Coronary artery (tissue), 2 donors: ENCODE results near the gene CDIP1.

Experiments
- DNase-seq: peaks from one replicate; pipeline ENCODE4 v3.0.0-alpha.2; 2017; ENCODE audit warnings: low spot score
- H3K27ac ChIP-seq, 2 donors: fragments of 200-600 bp; sonication (generic); one replicate each; pipeline ENCODE4 v1.5.1; 2016 to 2019
- H3K4me3 ChIP-seq: fragments of 200-600 bp; sonication (generic); 2 replicates; pipeline ENCODE4 v1.5.1; 2016; ENCODE audit warnings: mild to moderate bottlenecking, moderate library complexity
- CTCF ChIP-seq: fragments of 200-600 bp; sonication (generic); IDR thresholded peaks from one replicate; pipeline ENCODE4 v1.5.1; 2019; ENCODE audit warnings: antibody characterized with exemption

The CDIP1 gene

GRCh38 chr16:4515611-4516233, 22.9 kb downstream of the CDIP1 start:
- Histone ChIP-seq H3K4me3 (no peak overlapping the region), H3K27ac (peak overlapping the region in 1 of 2 donors; percentile 26)
- no peak for DNase-seq
- no peak for TF ChIP-seq CTCF

- no peak overlapping the region for H3K4me3 ChIP-seq
- H3K27ac ChIP-seq, result peak overlapping the region; percentile 18 to 78
- no peak for TF ChIP-seq CTCF
- no peak for DNase-seq
Measured at GRCh38 chr16:4514606-4515005, 24.0 kb downstream of the CDIP1 start.

- Histone ChIP-seq H3K4me3 (no peak overlapping the region), H3K27ac (peak overlapping the region; percentile 18 to 78)
- TF ChIP-seq CTCF, result no peak
- DNase-seq, result no peak
Measured at GRCh38 chr16:4513881-4514280, 24.7 kb downstream of the CDIP1 start.

GRCh38 chr16:4513086-4513860, 25.3 kb downstream of the CDIP1 start:
- no peak for TF ChIP-seq CTCF
- DNase-seq, result no peak
- no peak overlapping the region for H3K4me3 ChIP-seq
- peak overlapping the region in 1 of 2 donors; percentile 78 for H3K27ac ChIP-seq

- no peak overlapping the region for H3K4me3 ChIP-seq
- DNase-seq, result no peak
- TF ChIP-seq CTCF, result no peak
- peak overlapping the region in 1 of 2 donors; percentile 78 for H3K27ac ChIP-seq
Measured at GRCh38 chr16:4512473-4512872, 26.1 kb downstream of the CDIP1 start.

- Histone ChIP-seq H3K27ac (no peak overlapping the region), H3K4me3 (no peak overlapping the region)
- no peak for TF ChIP-seq CTCF
- DNase-seq, result no peak
Measured at GRCh38 chr16:4511441-4512082, 27.0 kb downstream of the CDIP1 start.
